Activated CD8-positive, alpha-beta memory T cell treated with anti-CD3 and anti-CD28 coated beads for 4 hours (primary cell): Measurements from ENCODE around the gene NOC2L.

Experiments
- DNase-seq, 2 donors: peaks; one replicate each; pipeline ENCODE4 v3.0.0-alpha.2; 2020; ENCODE audit warnings: low read depth in 2 of 2

Gene NOC2L

DNA sequence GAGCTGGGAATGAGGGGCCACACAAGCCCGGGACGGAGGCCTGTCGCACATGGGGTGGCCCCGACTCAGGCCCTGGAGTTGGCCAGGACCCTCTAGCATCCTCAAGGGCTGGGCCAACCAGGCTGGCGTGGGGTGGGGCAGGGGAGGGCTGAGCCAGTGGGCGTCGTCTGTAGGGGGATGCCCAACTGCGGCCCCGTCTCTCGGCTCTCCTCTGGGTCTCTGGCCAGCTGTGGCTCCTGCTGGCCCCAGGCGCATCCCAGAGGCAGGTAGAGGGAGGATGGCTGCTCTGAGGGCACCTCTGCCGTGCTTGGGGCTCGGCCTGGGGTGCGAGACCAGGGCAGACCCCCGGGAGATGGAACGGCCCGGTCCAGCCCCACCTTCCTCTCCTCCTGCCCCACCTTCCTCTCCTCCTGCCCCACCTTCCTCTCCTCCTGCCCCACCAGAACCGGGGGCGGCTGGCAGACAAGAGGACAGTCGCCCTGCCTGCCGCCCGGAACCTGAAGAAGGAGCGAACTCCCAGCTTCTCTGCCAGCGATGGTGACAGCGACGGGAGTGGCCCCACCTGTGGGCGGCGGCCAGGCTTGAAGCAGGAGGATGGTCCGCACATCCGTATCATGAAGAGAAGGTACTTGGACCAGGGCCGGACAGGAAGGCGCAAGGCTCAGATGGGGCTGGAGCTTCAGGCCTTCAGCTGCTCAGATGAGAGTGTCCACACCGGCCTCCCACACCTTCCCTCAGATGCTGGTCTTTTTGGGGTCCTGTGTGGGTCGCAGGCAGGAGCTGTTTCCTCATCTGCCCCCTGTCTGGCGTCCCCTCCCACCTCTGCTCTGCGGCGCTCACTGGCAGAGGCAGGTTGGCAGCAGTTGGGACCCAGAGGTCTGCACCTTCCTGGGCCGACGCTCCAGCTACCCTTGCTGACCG is 29.1 kb downstream of the NOC2L start:
- DNase-seq = no peak

DNA sequence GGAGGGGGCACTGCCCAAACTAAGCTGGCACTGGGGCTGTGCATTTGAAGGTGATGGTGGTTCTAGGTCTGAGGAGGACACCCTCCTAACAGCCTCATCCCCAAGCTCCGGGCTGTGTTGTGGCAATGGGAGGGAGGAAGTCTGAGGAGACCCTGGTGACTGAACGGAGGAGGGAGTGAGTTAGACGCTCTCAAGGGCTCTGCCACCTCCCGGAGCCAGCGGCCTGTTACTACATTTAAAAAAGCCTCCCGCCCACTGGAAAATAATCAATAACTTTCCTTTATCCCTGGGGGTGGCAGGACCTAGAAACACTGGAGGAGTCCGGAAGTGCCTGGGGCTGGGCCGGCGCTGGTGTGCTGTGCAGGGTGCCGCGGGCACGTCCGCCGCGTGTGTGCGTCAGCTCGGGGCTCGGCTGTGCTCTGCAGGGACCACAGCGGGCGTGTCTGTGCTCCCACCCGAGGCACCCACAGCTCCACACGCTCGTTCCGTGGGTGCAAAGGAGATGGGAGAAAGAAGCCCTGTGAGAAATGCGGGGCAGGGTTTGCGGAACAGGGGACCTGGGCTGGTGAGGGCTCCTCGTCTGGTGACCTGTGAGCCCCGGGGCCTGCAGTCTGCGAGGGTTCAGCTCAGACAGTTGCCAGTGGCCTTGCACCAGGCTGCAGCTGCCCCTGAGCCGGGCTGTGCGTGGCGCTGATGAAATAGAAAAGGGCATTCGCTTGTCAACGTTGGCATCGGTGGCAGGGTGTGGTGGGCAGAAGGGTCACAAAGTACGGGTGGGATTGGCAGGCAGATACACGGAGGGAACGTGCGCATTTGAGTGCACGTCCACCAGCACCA is 30.0 kb downstream of the NOC2L start:
- DNase-seq = no peak

DNA sequence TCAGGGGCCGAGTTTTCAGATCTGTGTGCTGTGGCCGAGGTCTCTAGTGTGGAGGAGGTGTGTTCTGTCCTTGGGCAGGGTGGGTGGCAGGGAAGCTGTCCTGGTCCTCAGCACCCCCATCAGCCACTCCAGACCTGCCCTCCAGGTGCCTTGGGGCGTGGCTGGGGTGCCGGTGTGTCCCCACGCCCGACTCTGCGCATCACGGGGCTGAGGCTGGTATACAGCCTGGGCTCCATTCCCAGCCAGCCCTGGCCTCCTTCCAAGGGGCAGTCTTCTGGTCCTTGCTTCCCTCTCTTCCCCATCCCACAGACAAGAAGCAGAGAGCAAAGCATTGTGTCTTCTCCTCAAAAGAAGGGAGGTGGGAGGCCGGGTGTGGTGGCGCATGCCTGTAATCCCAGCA is 31.3 kb downstream of the NOC2L start:
- no peak for DNase-seq

DNA sequence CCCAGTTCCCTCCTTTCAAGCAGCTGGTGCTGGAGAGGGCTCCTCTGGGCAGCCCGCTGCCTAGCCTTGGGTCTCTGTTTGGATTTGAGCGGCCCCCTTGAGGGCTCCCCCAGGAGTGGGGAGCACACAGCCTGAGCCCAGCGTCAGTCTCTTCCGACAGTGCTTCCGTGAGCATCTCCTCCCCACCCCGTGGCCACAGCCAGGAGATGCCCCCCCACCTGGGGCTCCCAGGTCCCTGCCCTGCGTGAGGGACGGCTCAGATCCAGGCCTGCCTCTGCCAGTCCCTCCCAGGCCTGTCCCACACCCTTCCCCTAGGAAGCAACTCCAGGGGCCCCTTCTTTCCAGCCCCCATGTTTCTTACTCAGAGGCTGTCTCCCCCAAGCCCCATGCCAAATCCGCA is 31.8 kb downstream of the NOC2L start:
- DNase-seq = no peak

DNA sequence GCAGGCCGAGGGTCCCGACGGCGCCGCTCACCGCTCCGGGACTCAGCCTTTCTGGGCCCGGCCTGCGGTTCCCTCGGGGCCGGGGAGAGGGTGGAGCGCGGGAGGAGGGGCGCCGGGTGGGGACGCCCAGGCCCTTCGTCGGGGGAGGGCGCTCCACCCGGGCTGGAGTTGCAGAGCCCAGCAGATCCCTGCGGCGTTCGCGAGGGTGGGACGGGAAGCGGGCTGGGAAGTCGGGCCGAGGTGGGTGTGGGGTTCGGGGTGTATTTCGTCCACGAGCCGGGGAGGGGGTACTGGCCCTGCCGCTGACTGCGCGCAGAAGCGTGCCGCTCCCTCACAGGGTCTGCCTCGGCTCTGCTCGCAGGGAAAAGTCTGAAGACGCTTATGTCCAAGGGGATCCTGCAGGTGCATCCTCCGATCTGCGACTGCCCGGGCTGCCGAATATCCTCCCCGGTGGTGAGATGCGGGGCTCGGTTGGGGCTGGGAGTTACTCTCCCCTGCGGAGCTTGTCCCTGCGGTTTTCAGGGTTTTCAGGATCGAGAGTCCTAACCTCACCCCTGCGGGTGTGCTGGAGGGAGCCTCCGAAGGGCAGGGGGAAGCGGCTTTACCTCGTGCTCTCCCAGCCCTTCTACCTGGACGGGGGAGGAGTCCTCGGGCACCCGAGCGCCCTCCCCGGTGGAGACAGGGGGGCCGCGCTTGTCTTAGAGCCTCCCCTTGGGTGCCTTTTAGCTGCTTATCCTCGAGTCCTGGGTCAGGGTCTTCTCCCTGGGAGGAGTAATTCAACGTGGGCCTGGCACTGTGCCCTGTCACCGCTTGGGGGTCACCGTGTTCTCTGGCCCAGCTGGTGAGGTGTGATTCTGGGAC is 33.3 kb downstream of the NOC2L start:
- DNase-seq = no peak

DNA sequence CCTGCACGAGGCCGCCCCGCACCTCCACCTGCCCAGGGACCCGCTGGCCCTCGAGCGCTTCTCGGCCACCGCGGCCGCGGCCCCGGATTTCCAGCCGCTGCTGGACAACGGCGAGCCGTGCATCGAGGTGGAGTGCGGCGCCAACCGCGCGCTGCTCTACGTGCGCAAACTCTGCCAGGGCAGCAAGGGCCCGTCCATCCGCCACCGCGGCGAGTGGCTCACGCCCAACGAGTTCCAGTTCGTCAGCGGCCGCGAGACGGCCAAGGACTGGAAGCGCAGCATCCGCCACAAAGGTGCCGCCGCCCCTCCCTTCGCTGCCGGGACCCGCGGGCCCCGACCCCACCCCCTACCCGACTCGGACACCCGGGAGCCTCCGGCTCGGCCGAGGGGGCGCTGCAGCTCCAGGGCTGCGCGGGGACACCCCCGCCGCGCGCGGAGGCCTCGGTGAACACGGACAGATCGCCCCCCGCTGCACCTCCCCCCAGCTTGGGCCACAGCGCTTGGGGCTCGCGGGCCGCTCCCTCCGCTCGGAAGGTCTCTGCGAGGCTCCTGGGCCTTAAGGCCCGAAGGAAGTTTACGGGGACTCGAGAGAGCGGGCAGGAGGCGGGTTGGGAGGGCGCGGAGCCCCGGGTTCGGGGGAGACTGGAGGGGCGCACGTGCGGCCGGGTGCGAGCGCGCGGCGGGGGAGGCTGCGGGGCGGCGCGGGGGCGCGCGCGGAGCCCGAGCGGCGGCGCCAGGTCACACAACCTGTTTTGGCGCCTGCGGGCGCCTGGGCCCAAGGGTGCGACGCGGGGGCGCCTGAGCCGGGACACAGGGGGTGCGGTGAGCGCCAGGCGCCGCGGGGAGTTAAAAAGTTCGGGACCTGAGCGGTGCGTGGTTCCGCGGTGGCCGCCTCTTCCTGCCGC is 34.1 kb downstream of the NOC2L start:
- no peak for DNase-seq

DNA sequence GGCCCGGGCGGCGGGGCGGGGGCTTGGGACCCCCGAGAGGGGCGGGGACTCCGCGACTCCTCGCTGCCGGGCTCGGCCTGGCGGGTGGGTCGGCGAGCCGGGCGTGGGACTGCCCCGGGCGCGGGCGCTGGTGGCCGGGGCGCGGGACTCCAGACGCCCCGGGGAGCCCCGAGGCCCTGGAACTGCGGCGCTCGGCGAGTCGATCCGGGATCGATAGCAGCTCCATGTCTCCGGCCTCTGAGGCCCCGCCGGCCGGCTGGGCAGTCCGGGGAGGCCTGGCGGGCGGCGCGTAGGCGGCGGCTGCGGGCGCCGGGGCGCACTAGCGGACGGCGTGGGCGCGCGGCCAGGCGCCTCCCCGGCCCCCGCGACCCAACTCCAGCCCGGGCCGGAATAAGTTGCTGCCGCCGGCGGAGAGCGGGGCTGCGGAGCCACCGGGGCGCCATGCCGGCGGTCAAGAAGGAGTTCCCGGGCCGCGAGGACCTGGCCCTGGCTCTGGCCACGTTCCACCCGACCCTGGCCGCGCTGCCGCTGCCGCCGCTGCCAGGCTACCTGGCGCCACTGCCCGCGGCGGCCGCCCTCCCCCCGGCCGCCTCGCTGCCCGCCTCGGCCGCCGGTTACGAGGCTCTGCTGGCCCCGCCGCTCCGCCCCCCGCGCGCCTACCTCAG is 34.9 kb downstream of the NOC2L start:
- DNase-seq = no peak

DNA sequence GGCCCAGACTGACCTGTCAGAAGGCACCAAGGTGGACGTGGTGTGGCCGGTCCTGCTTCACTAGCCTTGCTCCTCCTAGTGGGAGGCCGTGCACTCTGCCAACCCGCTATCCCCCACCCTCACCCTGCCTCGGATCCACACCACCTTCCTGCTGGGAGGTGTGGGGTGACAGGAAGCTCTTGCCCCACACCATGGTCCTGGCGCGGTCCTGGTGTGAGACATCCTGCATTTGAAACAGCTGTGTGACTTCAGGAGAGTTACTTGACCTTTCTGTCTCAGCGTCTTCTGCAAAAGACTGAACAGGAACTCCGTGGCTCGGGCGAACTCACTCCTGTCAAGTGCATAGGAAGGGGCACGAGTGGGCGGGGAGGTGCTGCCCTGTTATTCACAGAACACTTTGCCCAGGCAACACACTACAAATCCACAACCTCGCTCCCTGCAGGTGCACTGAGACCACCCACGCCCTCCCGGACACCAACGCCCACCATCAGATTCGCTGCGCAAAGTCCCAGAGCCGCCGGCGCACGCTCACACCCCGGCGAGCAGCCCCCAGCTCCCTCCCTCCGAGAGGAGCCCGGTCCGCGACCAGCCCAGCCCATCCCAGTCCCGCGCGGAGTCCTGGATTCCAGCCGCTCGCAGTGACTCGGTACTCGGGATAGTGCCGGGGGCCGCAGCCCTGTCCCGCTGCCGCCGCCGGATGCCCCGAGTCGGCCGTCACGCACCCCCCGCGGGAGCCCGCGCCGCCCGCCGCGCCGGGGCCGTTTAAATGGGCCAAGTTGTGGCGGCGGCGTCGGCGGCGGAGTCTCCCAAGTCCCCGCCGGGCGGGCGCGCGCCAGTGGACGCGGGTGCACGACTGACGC is 35.7 kb downstream of the NOC2L start, which contains the start of gene SAMD11:
TSS of gene SAMD11 (plus strand) at position 793 of the 860 bp plus-strand sequence. CDS start 509 bp downstream, outside the sequence.
- peak in 1 of 2 donors; percentile 20 for DNase-seq

DNA sequence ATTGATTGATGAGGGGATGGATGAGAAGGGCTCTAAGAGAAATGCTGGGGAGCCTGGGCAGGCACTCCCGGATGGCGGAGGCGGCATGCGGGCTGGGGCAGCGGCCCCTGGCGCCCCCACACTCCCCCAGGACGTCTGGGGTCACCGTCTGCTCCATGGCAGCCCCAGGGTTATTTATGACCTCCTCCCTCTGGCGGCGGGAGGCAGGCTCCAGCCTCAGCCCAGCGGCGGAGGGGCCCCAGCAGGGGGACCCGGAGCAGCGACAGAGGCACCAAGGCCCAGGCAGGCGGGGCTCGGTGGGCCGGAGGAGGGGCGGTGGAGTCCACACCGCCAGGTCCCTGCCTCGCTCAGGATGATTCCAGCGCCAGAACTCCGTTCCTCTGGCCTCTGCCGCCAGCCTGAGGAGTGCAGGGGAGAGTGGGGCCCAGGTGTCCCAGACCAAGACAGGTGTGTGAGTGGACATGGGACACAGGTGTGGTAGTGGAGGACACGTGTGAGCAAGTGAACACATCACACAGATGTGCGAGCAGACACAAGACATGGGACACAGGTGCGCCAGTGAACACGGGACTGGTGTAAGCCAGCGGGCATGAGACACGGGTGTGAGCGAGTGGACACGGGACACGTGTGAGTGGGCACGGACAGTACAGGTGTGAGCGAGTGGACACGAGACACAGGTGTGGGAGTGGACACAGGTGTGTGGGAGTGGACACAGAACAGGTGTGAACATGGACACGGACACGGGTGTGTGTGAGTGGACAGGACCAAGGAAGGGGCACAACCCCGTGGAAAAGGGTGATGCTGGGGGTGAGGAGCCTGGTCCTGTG is 37.8 kb downstream of the NOC2L start:
- no peak for DNase-seq

DNA sequence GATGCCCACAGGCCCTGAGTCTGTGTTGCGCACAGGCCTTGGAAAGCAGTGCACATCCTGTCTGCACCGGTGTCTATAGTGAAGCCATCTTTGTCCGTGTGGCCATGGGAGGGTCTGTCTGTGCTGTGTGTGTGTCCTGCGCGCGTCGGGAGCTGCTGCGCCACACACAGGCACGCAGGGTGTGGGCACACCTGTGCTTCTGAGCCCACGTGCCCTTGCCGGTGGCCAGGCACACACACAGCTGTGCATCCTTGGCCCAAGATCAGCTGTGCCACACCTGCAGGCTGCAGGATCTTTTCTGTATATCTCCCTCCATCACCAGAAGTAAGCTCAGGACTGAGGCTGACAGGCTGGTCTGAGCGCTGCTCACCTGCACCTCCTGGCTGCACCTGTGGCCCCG is 38.5 kb downstream of the NOC2L start:
- DNase-seq = no peak

DNA sequence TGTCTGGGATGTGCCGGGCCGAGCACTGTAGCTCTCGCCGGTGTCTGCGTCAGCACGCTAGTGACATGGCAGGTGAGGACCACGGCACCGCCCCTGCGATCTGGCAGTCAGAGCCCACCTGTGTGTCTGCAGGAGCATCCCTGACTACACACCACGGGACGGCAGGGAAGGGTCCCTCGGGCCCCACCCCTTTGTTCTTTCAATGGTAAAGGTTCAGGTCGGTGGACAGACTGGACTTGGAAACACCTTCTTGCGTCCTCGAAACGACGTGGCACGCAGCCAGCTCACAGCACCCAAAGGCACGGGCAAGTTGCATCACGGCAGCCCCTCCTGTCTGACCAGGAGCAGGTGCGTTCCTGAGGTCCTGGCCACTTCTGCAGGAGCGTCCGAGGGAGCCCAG is 39.0 kb downstream of the NOC2L start:
- DNase-seq = no peak

DNA sequence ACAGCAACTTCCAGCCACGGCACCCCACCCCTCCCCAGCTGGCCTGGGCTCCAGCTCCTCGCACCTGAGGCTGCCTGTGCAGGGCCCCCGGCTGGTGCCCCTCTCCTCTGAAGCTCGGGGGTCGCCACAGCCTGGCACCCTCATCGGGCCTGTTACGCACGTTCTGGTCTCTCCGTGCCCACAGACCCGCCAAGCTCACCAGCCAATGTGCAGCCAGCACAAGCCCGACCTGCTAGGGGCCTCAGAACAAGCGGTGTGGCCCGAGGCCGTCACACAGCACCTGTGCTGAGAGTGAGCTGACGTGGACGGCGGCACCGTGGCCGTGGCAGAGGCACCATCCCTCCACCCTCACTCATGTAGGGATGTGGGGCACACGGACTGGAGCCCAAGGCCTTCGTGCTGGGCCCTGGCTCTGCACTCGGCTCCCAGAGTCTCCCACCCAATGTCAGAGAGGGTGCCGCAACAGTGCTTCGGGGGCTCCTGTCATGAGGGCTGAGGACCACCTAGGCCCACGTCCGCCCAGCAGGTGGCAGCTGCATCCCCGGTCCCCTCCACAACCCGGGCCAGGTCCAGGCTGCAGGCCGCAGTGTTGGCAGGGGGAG is 39.7 kb downstream of the NOC2L start:
- DNase-seq = no peak

DNA sequence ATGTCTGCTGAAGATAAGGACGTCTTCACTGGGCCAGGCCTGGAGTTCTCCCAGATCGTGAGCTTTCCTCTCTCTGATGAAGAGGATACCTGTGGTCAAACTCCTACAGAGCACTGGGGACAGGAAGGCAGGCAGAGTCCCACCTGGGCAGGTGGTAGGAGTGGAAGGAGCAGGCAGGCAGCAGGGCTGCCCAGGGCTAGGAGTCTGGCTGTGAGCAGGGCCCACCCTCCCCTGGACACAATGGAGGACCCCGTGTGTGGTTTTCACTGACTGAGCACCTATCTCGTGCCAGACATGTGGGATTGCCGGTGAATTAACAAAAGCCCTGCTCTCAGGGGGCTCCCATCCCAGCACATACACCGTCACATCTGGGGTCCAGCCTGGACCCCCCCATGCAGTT is 40.2 kb downstream of the NOC2L start:
- DNase-seq = no peak

DNA sequence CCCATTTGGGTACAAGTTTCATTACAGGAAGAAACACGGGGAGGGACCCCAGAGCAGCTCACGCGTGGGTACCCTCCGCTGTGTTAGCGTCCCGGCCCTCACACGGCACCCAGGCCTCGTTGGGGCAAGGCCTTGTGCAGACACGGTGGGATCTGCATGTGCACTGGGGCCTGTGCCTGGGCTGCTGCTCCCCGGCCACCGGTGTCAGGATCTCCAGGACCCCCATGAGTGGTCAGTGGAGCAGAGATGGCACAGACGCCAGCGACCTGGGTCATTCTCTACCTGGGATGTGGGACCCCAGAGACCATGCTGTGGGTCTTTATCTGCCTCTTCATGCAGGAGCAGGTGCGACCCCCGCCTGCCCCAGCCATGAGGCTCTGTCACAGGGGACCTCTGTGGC is 40.7 kb downstream of the NOC2L start:
- no peak for DNase-seq

DNA sequence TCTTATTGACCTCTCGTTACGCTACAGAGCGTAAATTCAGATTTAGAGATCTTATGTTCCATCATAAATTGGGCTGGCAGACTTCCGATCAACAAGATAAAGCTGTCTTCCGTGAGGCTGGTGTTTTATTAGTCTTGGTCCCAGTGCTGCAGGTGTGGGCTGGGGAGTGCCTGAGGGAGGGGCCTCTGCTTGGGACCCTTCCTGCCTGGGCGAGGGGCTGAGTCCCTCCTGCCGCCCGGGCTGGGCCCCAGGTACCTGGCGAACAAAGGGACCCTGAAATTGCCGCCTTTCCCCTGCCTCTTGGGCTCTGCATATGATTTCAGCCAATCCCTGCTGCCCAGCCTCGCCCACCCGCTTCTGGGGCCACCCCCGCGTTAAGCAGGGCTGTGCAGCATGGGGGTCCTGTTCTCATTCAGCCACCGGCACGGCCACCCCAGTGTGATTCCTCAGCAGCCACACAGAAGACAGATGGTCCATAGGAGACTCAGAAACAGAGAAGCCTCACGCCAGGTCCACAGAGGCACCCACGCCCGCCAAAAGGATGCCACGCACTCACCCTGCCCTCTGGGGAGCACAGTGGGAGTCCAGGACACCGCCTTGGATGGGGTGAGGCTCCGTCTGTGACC is 41.5 kb downstream of the NOC2L start:
- DNase-seq = no peak

DNA sequence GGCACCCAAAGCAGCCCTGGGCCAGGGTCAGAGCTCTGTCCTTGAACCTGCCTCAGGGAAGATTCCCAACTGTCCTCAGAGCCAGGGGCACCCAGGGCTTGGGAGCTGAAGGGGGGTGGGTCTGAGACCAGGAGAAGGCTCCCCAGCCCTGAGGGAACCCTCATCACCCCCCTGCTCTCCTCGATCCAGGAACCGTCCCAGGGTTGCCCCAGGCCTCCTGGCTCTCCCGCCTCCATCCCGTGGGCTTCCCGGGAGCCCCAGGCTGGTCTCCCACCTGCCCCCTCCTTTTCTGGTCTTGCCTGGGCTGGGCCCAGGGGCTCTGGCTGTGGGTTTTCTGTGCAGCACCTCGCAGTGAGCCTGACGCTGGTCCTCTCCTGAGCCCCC is 42.0 kb downstream of the NOC2L start:
- DNase-seq = no peak
